ENCODE results near the gene HSPA13. TPM values are rescaled to one million over a fixed set of nuclear protein-coding genes. Genes with fewer than 3 reads are reported as not detected.
A peak's percentile ranks its signal among the peaks of the same experiment; 100 is the strongest.

The HSPA13 gene
- total and polyA plus RNA-seq, 2 experiments from 2014 or later, result 17.7 to 39.0 TPM

DNA sequence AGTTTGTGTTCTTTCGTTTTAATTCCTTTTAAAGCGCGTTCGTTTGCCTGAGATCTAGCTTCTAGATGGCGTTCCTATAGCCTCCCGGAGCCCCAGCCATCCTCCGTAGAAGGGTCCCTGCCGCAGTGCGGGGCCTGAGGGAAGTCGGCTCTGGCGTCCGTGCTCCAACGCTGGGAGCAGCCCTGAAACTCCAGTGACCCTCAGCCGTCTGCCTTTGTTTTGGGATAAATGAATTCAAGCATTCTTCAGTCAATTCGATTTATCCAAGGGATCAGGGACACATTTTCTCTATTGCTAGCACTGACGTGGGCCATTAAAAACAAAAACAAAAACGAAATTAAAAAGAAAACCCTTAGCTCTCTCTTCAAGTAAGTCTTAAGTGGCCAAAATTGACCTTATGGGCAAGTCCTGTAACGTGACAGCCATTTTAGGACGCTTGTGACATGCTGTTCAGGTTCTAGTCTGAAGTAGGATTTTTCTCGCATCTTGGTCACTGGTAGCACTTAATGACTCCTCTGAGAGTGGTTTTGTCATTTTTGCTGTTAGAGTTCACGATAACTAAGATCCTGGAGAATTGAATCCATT lies 742 bp upstream of the HSPA13 start (continued):
- TF ChIP-seq, protein P1, sequence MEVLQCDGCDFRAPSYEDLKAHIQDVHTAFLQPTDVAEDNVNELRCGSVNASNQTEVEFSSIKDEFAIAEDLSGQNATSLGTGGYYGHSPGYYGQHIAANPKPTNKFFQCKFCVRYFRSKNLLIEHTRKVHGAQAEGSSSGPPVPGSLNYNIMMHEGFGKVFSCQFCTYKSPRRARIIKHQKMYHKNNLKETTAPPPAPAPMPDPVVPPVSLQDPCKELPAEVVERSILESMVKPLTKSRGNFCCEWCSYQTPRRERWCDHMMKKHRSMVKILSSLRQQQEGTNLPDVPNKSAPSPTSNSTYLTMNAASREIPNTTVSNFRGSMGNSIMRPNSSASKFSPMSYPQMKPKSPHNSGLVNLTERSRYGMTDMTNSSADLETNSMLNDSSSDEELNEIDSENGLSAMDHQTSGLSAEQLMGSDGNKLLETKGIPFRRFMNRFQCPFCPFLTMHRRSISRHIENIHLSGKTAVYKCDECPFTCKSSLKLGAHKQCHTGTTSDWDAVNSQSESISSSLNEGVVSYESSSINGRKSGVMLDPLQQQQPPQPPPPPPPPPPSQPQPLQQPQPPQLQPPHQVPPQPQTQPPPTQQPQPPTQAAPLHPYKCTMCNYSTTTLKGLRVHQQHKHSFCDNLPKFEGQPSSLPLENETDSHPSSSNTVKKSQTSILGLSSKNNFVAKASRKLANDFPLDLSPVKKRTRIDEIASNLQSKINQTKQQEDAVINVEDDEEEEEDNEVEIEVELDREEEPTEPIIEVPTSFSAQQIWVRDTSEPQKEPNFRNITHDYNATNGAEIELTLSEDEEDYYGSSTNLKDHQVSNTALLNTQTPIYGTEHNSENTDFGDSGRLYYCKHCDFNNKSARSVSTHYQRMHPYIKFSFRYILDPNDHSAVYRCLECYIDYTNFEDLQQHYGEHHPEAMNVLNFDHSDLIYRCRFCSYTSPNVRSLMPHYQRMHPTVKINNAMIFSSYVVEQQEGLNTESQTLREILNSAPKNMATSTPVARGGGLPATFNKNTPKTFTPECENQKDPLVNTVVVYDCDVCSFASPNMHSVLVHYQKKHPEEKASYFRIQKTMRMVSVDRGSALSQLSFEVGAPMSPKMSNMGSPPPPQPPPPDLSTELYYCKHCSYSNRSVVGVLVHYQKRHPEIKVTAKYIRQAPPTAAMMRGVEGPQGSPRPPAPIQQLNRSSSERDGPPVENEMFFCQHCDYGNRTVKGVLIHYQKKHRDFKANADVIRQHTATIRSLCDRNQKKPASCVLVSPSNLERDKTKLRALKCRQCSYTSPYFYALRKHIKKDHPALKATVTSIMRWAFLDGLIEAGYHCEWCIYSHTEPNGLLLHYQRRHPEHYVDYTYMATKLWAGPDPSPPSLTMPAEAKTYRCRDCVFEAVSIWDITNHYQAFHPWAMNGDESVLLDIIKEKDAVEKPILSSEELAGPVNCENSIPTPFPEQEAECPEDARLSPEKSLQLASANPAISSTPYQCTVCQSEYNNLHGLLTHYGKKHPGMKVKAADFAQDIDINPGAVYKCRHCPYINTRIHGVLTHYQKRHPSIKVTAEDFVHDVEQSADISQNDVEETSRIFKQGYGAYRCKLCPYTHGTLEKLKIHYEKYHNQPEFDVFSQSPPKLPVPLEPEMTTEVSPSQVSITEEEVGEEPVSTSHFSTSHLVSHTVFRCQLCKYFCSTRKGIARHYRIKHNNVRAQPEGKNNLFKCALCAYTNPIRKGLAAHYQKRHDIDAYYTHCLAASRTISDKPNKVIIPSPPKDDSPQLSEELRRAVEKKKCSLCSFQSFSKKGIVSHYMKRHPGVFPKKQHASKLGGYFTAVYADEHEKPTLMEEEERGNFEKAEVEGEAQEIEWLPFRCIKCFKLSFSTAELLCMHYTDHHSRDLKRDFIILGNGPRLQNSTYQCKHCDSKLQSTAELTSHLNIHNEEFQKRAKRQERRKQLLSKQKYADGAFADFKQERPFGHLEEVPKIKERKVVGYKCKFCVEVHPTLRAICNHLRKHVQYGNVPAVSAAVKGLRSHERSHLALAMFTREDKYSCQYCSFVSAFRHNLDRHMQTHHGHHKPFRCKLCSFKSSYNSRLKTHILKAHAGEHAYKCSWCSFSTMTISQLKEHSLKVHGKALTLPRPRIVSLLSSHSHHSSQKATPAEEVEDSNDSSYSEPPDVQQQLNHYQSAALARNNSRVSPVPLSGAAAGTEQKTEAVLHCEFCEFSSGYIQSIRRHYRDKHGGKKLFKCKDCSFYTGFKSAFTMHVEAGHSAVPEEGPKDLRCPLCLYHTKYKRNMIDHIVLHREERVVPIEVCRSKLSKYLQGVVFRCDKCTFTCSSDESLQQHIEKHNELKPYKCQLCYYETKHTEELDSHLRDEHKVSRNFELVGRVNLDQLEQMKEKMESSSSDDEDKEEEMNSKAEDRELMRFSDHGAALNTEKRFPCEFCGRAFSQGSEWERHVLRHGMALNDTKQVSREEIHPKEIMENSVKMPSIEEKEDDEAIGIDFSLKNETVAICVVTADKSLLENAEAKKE (CRISPR knock-in tag; IDR thresholded peaks at IDR 0.05), result no peak
- TF ChIP-seq, protein P2, sequence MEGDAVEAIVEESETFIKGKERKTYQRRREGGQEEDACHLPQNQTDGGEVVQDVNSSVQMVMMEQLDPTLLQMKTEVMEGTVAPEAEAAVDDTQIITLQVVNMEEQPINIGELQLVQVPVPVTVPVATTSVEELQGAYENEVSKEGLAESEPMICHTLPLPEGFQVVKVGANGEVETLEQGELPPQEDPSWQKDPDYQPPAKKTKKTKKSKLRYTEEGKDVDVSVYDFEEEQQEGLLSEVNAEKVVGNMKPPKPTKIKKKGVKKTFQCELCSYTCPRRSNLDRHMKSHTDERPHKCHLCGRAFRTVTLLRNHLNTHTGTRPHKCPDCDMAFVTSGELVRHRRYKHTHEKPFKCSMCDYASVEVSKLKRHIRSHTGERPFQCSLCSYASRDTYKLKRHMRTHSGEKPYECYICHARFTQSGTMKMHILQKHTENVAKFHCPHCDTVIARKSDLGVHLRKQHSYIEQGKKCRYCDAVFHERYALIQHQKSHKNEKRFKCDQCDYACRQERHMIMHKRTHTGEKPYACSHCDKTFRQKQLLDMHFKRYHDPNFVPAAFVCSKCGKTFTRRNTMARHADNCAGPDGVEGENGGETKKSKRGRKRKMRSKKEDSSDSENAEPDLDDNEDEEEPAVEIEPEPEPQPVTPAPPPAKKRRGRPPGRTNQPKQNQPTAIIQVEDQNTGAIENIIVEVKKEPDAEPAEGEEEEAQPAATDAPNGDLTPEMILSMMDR (conservative IDR thresholded peaks at IDR 0.05; ENCODE audit: low read depth in 2 of 2), result no peak

DNA sequence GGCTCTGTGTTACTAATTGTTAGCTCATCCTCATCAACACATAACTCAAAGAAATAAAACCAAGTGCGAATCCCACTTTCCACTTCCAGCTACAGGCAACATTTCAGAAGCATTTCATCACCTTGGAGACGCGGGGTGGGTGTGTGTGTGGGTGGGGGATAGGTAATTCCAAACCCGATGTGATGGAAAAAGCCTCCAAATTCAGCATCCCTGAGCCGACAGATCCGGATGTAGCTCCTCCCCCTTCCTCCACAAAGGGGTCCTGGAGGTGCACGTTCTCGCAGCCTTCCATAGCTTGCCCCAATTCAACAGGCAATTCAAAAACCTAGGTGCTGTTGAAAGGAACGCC lies 486 bp downstream of the HSPA13 start:
- Mint-ChIP-seq H3K4me3 (peak overlapping the region; percentile 98), H3K4me1 (peaks cover 19% of the 10 kb centered on the region; the same call in 2 of the 3 replicates), H3K27me3 (ENCODE audit: insufficient read depth, low read depth, poor library complexity) (peaks cover 5% of the 10 kb centered on the region), H3K27ac (peak overlapping the region; percentile 100), H3K36me3 (ENCODE audit: low read depth) (peaks cover 24% of the 10 kb centered on the region; the same call in 2 of the 3 replicates), H3K9me3 (no peaks in the 10 kb centered on the region; the same call in 2 of the 3 replicates)
- H3K27ac ChIP-seq (ENCODE audit: low read depth), result peak overlapping the region; percentile 46; the same call in 1 of the 2 replicates
- H3K27me3 ChIP-seq (ENCODE audit: insufficient read depth), result no peaks in the 10 kb centered on the region
- no peak overlapping the region for H2AFZ ChIP-seq
- peaks cover 4% of the 10 kb centered on the region; the same call in 1 of the 2 replicates for H4K20me1 ChIP-seq (replicated peaks; ENCODE audit: insufficient read depth)
- H3K9me2 ChIP-seq (ENCODE audit: insufficient read depth), result no peaks in the 10 kb centered on the region
- peak; percentile 78 for DNase-seq (ENCODE audit: low spot score)
- H3K4me1 ChIP-seq (ENCODE audit: insufficient read depth), result peaks cover 15% of the 10 kb centered on the region
- peak overlapping the region; percentile 61 for H3K4me3 ChIP-seq
- peaks cover 17% of the 10 kb centered on the region; the same call in 1 of the 2 replicates for H3K36me3 ChIP-seq (ENCODE audit: insufficient read depth)
- no peaks in the 10 kb centered on the region for H3F3A ChIP-seq (replicated peaks; ENCODE audit: low read depth)
- peak; percentile 27; the same call in 2 of the 3 replicates for ATAC-seq
- peaks cover 40% of the 10 kb centered on the region for H3K79me2 ChIP-seq (replicated peaks; ENCODE audit: insufficient read depth)
- H3K4me2 ChIP-seq, result peak overlapping the region; percentile 79
- TF ChIP-seq STAT1 (IDR thresholded peaks at IDR 0.05; ENCODE audit: unreplicated experiment) (no peak), CREB1 (CRISPR knock-in tag; IDR thresholded peaks at IDR 0.05; ENCODE audit: low read depth) (no peak), ZNF114 (CRISPR knock-in tag; IDR thresholded peaks at IDR 0.05) (no peak)
- TF ChIP-seq, protein P3, sequence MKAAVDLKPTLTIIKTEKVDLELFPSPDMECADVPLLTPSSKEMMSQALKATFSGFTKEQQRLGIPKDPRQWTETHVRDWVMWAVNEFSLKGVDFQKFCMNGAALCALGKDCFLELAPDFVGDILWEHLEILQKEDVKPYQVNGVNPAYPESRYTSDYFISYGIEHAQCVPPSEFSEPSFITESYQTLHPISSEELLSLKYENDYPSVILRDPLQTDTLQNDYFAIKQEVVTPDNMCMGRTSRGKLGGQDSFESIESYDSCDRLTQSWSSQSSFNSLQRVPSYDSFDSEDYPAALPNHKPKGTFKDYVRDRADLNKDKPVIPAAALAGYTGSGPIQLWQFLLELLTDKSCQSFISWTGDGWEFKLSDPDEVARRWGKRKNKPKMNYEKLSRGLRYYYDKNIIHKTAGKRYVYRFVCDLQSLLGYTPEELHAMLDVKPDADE (IDR thresholded peaks at IDR 0.05), result no peak
- TF ChIP-seq, protein P2 (conservative IDR thresholded peaks at IDR 0.05; ENCODE audit: low read depth in 2 of 2), result no peak
